Gastroesophageal sphincter (tissue), 3 donors: ENCODE data around the gene CTNNBIP1.

Experiments
- CTCF ChIP-seq, 4 experiments: fragments of 200-600 bp in 2 of 4; fragments of 450-650 bp in 2 of 4; sonication (generic) in 1 of 4; IDR thresholded peaks; one replicate each; pipeline ENCODE4 v1.5.1; 2017 to 2019; ENCODE audit warnings: antibody characterized with exemption in 4 of 4, mild to moderate bottlenecking in 2 of 4, moderate library complexity in 2 of 4
- POLR2A ChIP-seq, 2 donors: fragments of 450-650 bp; IDR thresholded peaks; one replicate each; pipeline ENCODE4 v1.6.1; 2017; ENCODE audit warnings: antibody characterized with exemption in 2 of 2, mild to moderate bottlenecking in 2 of 2, moderate library complexity in 1 of 2

GRCh38 chr1:9908871-9909233 is 1.2 kb downstream of the CTNNBIP1 start:
- TF ChIP-seq CTCF (IDR thresholded peaks at IDR 0.05) (no peak), POLR2A (IDR thresholded peaks at IDR 0.05) (no peak)
